ENCODE data around the gene OR9I1. TPM values are rescaled to one million over a fixed set of nuclear protein-coding genes. Genes with fewer than 3 reads are reported as not detected.
A peak's percentile ranks its signal among the peaks of the same experiment; 100 is the strongest.

Gene OR9I1
- total and polyA plus RNA-seq, 8 donors: not detected

DNA sequence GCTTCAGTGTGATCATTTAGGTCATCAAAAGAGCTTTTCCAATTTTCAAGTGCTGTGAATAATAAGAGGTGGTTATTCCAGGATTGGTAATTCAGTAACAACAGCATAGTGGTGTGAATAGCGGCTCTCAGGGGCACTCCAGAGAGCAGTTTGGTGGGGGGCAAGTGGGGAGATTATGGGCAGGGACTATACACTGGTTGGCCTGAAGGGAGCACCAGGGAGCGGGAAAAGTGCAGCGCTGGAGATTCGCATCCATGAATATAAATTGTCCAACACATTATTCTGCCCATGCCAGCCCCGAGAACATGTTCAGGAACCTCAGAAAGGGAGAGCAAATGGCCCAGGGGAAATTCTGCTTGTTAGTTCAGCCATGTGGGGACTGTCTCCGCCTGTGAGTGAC, 56.7 kb downstream of the OR9I1 start:
- intact Hi-C loops (cut with DNase I): no loop called here
- ATAC-seq: no peak
- H3K9me3 ChIP-seq: no peaks in the 10 kb centered on the region
- no peaks in the 10 kb centered on the region for H3K27me3 ChIP-seq
- no peaks in the 10 kb centered on the region for H3K36me3 ChIP-seq
- TF ChIP-seq, protein P1, sequence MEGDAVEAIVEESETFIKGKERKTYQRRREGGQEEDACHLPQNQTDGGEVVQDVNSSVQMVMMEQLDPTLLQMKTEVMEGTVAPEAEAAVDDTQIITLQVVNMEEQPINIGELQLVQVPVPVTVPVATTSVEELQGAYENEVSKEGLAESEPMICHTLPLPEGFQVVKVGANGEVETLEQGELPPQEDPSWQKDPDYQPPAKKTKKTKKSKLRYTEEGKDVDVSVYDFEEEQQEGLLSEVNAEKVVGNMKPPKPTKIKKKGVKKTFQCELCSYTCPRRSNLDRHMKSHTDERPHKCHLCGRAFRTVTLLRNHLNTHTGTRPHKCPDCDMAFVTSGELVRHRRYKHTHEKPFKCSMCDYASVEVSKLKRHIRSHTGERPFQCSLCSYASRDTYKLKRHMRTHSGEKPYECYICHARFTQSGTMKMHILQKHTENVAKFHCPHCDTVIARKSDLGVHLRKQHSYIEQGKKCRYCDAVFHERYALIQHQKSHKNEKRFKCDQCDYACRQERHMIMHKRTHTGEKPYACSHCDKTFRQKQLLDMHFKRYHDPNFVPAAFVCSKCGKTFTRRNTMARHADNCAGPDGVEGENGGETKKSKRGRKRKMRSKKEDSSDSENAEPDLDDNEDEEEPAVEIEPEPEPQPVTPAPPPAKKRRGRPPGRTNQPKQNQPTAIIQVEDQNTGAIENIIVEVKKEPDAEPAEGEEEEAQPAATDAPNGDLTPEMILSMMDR (IDR thresholded peaks at IDR 0.05): no peak
- H3K27ac ChIP-seq: no peak overlapping the region
- H3K4me3 ChIP-seq: no peak overlapping the region
- no peaks in the 10 kb centered on the region for H3K4me1 ChIP-seq
- no peak for FAIRE-seq
- DNase-seq: no peak
- 80 to 81% methylated on average over 6 of the region's 6 CpGs for WGBS, 2 donors

DNA sequence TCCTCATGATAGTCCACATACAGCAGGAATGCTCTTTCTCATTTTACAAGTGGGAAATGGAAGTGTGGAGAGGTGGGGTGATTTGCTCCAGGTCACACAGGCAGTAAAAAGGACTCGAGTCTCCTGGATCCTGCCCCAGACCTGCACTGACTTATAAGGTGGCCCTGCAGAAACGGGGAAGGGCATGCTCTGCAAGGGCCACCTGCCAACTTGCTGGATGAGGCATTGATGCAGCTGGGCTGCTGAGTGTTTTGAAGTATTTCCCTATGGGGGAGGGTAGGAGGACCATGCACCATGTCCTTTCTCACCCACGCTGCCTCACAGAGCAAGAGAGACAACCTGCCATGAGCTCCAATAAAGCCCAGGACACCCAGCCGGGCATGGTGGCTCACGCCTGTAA, 57.6 kb downstream of the OR9I1 start:
- Histone ChIP-seq H3K4me3 (no peak overlapping the region), H3K27me3 (no peaks in the 10 kb centered on the region), H3K4me1 (no peaks in the 10 kb centered on the region), H3K36me3 (no peaks in the 10 kb centered on the region), H3K27ac (no peak overlapping the region), H3K9me3 (no peaks in the 10 kb centered on the region)
- FAIRE-seq (no peak), ATAC-seq (peak in 1 of 4 donors; percentile 60), DNase-seq (no peak)
- WGBS, 2 donors: 61% methylated on average over 5 of the region's 5 CpGs
- TF ChIP-seq, protein P1 (IDR thresholded peaks at IDR 0.05): no peak
- intact Hi-C loops (cut with DNase I): no loop called here

Other genes starting within 250 kb of the OR9I1 start
- gene OR9Q1, start 101.6 kb downstream of the OR9I1 start, total RNA-seq: not detected
- gene OR9Q1, start 101.6 kb downstream of the OR9I1 start, polyA plus RNA-seq: not detected
- not detected for gene OR6Q1, start 94.6 kb downstream of the OR9I1 start, total RNA-seq
- not detected for gene OR6Q1, start 94.6 kb downstream of the OR9I1 start, polyA plus RNA-seq
- not detected for gene OR9Q2, start 63.5 kb upstream of the OR9I1 start, total RNA-seq
- not detected for gene OR9Q2, start 63.5 kb upstream of the OR9I1 start, polyA plus RNA-seq
- gene OR1S2, start 78.6 kb upstream of the OR9I1 start, total RNA-seq: not detected
- not detected for gene OR1S2, start 78.6 kb upstream of the OR9I1 start, polyA plus RNA-seq
- not detected for gene OR1S1, start 87.2 kb upstream of the OR9I1 start, total RNA-seq
- gene OR1S1, start 87.2 kb upstream of the OR9I1 start, polyA plus RNA-seq: not detected
- gene OR10Q1, start 103.4 kb upstream of the OR9I1 start, total RNA-seq: under 1 TPM in 1 of 6 donors, not detected in 5; 0.19 TPM
- gene OR10Q1, start 103.4 kb upstream of the OR9I1 start, polyA plus RNA-seq: under 1 TPM in 1 of 2 donors, not detected in 1; 0.72 TPM
- not detected for gene OR10W1, start 142.7 kb upstream of the OR9I1 start, total RNA-seq
- gene OR10W1, start 142.7 kb upstream of the OR9I1 start, polyA plus RNA-seq: not detected
- not detected for gene OR5B17, start 233.5 kb upstream of the OR9I1 start, total RNA-seq
- gene OR5B17, start 233.5 kb upstream of the OR9I1 start, polyA plus RNA-seq: not detected